GM18520 (cell line): ENCODE data around the gene CDIP1.

ENCODE experiments used
- ATAC-seq: cut with Tn5 transposase; IDR thresholded peaks from one replicate; pipeline ENCODE4 v1.9.1; 2021; ENCODE audit not compliant: unreplicated experiment

CDIP1 gene

DNA sequence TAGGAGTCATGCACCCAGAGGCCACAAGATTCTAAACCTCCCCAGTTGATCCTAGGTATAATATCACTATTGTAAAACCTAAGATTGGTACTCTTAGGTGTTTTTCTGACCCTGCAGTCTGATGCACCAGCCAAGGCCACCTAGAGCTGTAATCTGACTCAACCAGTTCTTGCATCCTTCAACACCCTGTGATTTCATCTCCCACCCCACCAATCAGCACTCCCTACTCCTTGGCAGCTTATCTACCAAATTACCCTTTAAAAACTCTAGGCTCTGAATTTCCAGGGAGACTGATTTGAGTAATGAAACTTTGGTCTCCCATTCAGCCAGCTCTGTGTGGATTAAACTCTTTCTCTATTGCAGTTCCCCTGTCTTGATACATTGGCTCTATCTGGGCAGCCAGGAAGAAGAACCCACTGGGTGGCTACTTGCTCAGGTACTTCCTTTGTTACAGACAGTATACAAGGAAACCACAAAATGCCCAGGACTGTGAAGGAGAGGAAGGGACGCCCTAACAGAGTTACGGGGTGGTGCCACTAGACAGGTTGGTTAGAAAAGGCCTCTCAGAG is 1.2 kb upstream of the CDIP1 start:
- no peak for ATAC-seq

DNA sequence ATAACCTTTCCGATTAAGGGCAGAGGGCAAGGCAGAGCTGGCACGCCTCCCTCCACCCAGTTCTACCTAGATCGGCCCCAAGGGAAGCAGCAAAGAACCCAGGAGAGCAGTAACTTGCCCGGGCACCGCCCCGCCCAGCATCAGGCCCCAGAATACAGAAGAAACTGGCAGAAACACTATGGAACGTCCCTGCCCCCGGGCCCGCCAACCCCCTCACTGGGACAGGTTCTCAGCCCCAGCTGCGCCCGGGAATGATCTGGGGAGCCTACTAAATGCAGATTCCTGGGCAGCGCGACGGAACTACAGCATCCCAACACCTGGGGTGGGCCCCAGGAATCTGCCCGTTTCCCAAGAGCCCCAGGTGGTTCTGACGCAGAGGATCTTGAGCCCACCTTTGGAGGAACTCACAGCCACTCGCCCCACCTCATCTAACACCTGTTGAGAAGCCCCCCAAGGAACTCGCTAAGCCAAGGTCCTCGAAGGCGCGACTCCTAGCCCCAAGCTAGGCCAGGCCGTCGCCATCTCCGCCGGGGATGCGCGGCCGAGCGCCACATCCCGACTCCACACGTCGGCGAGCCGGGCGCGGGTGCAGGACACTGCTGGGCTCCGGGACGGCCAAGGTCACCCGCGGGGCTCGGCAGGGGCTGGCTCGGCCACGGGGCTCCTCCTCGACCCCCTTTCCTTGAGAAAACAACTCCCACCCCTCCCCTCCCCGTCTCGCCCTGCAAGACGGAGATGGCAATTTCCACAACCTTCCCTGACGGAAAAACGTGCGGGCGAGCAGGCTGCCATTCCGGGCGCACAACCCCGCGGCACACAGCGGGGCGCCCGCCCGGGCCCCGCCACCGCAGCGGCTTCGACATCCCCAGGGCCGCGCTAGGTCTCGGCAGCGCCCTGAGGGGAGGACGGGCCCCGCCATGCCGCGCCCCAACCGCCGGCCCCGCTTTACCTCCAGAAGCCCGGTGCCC is 913 bp downstream of the CDIP1 start:
- ATAC-seq = no peak

DNA sequence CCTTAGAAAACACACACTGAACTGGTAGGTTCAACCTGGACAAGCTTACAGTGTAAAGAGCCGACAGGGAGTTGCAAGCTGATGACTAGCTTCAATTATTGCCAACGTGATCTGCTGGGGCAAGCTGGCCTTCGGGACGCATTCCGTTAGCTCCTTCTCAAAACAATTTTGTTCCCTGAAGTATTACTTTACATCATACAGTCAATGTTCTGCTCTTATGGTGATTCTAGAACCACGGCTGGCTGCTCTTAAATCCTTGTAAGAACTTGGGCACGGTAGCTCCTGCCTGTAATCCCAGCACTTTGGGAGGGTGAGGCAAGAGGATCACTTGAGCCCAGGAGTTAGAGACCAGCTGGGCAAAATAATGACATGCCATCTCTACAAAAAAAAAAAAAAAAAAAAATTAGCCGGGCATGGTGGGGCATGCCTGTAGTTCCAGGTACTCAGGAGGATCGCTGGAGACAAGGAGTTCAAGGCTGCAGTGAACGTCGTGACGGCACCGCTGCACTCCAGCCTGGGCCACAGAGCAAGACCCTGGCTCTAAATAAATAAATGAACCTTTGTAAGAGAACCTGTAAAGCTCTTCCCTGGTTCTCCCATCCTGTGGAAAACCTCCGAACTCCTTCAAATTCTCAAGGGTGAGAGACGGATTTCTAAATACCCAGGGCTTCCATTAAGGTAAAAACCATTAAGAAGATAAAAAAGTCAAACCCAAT is 2.0 kb downstream of the CDIP1 start:
- no peak for ATAC-seq

DNA sequence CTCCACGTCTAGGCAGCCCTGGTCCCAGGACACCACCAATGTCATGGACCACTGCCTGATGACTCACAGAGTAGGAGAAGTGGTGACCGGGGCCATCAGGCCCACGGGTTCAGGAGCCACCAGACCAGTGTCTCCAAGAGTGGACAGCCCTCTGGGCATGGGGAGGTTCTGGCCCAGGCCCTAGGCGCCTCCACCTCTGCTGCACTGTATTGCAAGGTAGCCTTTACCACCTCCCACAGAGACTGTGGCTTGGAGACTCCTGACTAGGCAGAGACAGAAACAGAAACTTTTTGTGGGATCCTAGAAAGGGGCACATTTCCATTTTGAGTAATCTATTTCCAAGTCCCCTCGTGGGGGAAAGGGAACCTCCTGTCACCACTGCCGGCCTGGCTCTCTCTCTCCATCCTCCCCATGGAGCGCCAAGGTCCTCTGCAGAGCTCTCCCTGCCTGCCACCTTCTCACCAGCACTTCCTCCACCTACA is 2.9 kb downstream of the CDIP1 start:
- no peak for ATAC-seq

DNA sequence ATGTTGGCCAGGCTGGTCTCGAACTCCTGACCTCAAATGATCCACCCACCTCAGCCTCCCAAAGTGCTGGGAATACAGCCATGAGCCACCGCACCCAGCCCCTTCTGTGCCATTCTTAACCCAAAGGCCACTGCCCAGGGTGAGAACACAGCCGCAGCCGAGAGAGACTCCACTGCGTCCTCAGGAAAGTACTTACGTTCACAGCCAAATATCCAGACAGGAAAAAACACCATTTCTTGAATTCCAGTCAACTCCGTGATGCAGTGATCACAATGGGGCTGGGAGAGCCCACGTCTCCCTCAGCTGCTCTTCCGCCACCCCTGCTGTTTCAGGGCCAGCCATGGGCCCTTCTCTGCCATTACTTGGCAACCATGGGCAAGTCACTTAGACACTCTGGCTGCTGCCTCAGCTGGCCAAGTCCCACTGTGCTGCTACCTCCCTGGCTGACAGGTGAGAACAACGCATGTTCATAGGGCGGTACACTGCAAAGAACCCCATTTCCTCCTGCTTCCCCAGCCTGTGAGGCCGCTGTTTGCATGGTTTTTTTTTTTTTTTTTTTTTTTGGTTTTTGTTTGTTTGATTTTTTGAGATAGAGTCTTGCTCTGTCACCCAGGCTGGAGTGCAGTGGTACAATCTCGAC is 4.3 kb downstream of the CDIP1 start:
- no peak for ATAC-seq

DNA sequence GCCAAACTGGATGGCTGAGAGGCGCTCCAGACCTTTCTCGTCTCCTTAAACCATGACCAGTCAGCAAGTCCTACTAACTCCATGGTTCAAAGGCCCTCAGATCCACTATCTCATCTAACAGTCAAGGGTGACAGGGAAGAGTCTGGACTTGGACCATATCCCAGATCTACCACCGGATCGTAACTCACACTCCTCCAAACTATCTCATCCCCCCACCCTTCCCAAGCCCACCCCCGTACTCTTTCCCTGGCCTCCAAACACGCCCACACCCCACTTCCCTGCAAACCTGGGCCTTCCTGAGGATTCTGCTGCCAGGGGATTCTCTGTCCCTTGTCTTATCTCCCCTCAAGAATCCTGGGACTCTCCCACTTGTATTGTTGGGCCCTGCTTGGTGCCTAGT is 5.1 kb downstream of the CDIP1 start:
- no peak for ATAC-seq

DNA sequence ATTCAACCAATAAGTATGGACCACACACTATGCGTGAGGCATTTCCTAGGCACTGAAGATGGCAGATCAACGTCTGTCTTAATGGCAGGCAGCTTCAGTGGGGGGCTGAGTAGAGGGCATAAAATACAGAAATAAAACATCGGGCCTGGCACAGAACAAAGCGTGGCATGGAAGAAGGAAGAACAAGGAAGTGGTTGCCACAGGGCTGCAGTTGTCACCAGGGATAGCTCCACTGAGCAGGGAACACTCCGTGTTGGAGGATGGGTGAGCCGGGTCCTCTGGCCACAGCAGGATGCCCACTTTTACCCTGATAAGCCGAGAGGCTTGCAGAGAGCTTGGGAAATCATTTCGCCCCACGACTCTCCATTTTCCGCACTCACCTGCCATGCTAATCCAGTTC is 6.3 kb downstream of the CDIP1 start:
- no peak for ATAC-seq

DNA sequence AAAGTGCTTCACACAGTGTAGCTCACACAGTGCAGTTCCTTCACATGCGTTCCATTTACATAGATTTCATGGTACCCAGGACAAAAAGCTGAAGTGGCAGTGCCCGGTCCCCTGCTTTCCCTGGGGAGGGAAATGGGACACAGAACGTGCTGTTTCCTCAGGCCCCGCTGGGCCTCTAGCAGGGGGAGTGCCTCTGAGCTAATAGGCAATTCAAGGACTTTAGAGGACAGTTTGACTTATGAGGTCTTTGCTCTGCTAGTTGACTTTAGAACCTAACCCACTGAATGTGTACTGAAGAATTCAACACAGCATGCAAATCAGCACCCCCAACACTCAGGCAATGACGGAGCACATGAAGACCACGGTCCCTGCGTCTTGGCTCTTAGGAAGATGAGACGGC is 6.8 kb downstream of the CDIP1 start:
- ATAC-seq = no peak

DNA sequence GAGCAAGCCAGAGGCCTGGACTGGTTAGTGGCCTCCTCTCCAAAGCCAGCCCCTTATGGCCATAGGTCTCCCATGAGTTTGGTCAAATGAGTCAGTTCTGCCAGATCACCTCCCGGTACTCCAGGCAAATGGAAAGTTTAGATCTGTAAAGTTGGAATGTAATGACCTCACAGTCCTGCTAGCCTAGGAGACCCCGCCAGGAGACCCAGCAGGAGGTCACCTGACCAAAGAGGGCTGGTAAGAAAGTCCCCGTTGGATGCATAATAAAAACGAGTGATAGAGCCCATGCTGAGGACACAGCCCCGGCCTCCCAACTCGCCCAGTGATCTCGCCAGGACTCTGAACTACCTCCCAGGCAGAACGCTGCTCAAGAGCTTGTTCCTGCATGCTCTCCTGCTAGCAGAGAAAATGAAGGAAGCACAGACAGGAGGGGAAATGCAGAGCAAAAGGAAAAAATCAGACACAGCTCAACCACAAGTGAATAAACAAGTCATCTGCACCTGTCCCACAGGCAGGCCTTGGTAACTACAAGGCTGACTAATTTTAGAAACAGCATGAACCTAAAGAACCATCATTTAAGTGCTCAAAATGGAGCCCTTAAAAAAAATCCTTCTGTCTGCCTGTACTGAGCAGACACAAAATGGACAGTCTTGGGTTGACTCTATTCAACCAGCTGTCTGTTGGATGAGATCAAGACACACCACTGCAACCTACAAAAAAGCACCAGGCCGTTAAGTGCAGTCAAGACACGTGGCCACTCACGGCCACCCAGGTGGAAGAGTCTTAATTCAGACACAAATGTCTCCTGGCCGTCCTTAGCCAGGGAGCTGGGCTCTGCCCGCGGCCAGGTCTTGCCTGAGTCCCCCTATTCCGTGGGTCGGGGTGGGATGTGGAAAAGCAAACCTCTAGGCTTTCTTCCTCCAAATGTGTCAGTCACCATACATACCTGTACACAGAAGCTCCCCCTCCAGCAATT is 9.2 kb downstream of the CDIP1 start:
- no peak for ATAC-seq

- ATAC-seq = no peak
These were observed 12.8 kb downstream of the CDIP1 start for GRCh38 chr16:4525634-4526277.

- ATAC-seq = no peak
These were observed 13.5 kb downstream of the CDIP1 start for GRCh38 chr16:4525069-4525468.

GRCh38 chr16:4524571-4524970 is 14.0 kb downstream of the CDIP1 start:
- no peak for ATAC-seq

DNA sequence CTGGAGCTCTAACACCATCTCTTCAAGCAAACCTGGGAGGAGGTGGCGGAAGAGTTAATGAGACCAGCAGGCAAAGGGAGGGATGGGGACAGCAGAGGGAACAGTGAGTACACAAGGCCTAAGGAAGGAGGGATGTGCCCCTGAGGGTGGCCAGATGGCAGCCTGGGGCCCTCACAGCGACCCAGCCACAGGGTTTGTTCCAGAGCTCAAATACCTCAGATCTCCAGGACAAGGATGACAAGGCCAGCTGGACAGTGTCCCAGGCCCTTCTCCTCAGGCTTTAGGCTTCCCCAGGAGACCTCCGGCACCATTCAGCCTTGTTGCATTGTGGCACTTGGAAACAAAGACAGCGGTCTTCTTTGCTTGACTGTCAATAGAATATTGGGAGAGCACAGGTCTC is 14.9 kb downstream of the CDIP1 start:
- no peak for ATAC-seq

DNA sequence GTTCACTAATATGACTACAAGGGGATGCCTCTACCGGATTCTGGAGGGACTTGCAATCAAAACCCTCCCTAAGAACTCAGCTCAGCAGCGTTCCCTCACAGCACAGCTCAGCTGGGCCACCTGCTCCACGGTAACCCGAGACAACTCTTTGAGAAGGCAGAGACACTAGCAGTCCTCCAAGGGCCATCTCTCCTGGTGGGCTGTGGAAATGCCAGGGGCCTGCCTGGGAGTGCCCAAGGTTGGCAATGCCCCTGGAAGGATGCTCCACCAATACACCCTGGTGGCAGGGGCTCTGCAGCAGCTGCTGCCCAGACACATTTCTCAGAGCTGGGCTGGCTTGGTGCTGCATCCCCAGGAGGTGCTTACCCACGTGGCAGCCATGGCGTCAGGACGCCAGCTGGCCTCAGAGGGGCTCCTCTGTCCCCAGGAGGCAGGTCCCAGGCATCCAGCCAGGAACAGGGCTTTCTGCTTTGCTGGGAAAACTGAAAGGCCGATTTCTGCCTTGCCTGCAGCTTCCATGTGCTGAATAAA is 16.5 kb downstream of the CDIP1 start:
- ATAC-seq = no peak

GRCh38 chr16:4520913-4521312 is 17.7 kb downstream of the CDIP1 start:
- ATAC-seq = no peak

GRCh38 chr16:4519274-4520058 is 19.1 kb downstream of the CDIP1 start:
- no peak for ATAC-seq

DNA sequence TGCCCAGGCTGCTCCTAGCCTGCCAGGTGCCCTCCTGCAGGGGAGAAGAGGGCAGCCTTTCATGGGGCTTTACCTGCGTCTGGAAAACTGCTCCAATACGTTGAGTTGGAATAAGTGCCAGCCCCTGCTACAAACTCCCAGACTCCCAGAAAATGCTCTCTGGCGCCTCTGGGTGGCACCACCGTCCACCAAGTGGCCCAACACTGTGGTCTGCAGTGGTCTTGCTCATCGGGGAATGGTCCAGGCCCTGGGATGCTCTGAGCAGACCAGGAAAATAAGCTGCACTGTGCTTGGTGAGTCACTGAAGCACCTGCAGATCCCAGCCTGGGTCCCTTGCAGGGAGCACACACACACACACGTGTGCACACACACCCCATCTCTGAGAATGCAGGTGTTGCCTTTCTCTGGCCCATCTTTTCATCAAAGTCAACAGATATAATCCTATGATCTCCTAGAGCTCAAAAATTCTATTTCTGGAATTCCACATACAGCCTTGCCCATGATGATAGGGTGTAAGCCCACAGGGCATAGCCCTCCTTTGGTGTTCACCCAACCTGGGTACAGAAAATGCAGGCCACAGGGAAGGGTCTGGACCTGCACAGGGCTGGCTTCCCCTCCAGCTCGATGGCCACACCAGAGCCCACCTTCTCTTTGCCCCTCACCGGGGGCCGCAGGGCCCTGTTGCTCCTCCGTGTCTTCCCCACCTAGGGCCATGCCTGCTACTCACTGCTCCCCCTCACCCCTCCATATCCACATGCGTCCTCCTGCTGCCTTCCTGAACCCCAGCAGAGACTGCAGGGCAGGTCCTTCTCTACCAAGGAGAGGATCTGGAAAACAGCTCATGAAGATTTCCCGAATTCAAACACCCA is 20.5 kb downstream of the CDIP1 start:
- no peak for ATAC-seq
